Stimulated activated CD4-positive, alpha-beta T cell treated with anti-CD3 and anti-CD28 coated beads, Interleukin-1b, Interleukin-23, amount 100 ng/mL, for 48 hours (primary cell): ENCODE measurements around the gene SURF6.

ENCODE experiments used
- DNase-seq: peaks from one replicate; pipeline ENCODE4 v3.0.0-alpha.2; 2020

SURF6 gene

DNA sequence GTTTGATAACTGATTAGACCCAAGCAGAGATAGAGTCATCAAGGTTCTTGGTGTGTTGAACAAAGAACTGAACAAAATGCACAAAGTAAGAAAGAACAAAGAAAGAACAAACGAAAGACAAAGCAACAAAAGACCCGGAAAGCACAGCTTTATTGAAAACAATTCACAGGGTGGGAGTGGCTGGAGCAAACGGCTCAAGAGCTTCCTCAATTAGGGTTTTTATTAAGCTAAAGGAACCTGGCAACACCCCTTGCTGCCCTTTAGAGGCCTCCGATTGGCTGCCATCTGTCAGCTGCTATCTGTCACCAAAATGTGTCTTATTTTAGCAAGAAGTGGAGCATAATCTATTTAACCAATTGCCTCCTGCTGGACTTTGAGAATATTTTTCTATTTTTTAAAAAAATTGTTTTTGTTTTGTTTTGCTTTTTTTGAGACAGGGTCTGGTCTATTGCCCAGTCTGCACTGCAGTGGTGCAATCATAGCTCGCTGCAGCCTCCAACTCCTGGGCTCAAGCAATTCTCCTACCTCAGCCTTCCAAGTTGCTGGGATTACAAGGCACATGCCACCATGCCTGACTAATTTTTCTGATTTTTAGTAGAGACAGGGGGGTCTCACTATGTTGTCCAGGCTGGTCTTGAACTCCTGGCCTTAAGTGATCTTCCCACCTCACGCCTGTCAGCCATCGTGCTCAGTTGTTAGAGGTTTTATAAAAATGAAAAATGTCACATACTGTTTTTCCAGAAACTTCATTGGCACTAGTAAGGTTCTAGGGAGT, 53.3 kb downstream of the SURF6 start:
- DNase-seq = no peak

DNA sequence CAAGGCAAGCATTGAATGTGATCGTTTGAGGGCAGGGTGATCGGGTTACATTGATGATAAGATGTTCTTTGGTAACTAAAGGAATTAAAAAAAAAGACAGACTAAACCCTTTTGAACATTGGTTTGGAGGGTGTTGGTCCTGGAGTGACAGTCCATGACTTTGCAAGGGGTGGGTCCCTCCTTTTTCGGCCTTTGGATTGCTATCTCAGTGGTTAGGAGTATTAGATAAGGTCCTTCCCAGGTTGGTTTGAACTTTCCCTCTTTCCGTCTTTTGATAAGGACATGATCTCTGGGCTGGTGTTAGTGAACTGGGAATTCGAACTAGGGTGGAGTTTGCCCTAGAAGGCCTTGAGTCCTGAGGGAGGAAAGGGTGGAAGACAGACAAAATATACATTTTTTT, 55.6 kb downstream of the SURF6 start:
- no peak for DNase-seq
